WTC11 (cell line): ENCODE results near the gene SPRR5. TPM values are rescaled to one million over a fixed set of nuclear protein-coding genes. Genes with fewer than 3 reads are reported as not detected.

Source experiments
- ATAC-seq: fragments of 200-7000 bp; cut with Tn5 transposase; 2 replicates; pipeline ENCODE4 v1.10.0; 2021; ENCODE audit warnings: mild to moderate bottlenecking, moderate library complexity
- CTCF ChIA-PET: fragments of 300-600 bp; sonication (Branson Sonifier 250); formaldehyde crosslinking; loops from one replicate; lab custom pipeline; 2021; ENCODE audit warnings: antibody characterized with exemption; lab: Charles Lee
- POLR2A ChIA-PET: fragments of 350-600 bp; sonication (Branson Sonifier 250); formaldehyde crosslinking; loops from one replicate; lab custom pipeline; 2021; ENCODE audit warnings: antibody characterized with exemption; lab: Charles Lee
- DNase-seq: peaks from one replicate; pipeline ENCODE4 v3.0.0; 2021; ENCODE audit warnings: low spot score
- H3K27ac Mint-ChIP-seq: 2 replicates; pipeline ENCODE4 v1.8.0; 2021; ENCODE audit warnings: mixed read lengths
- H3K27me3 Mint-ChIP-seq: 2 replicates; pipeline ENCODE4 v1.8.0; 2021; ENCODE audit warnings: low read depth, mild to moderate bottlenecking, moderate library complexity, mixed read lengths
- H3K36me3 Mint-ChIP-seq: 2 replicates; pipeline ENCODE4 v1.8.0; 2021; ENCODE audit warnings: mixed read lengths
- H3K4me1 Mint-ChIP-seq: 2 replicates; pipeline ENCODE4 v1.8.0; 2022; ENCODE audit warnings: mixed read lengths
- H3K4me3 Mint-ChIP-seq: 2 replicates; pipeline ENCODE4 v1.8.0; 2021; ENCODE audit warnings: mild to moderate bottlenecking, moderate library complexity, mixed read lengths
- H3K9me3 Mint-ChIP-seq: 2 replicates; pipeline ENCODE4 v1.8.0; 2021; ENCODE audit warnings: mixed read lengths
- ATF2 ChIP-seq: sonication (generic); formaldehyde crosslinking; IDR thresholded peaks from 2 replicates; pipeline ENCODE4 v1.8.1; 2022; ENCODE audit warnings: low read depth, missing genetic modification reagents, borderline replicate concordance
- E2F4 ChIP-seq: sonication (generic); formaldehyde crosslinking; IDR thresholded peaks from 2 replicates; pipeline ENCODE4 v1.8.1; 2022; ENCODE audit warnings: low read depth, mild to moderate bottlenecking, moderate library complexity, missing genetic modification reagents, borderline replicate concordance
- ERG ChIP-seq: fragments of 250-450 bp; sonication (Bioruptor Pico); IDR thresholded peaks from 2 replicates; pipeline ENCODE4 v1.8.0; 2021; ENCODE audit warnings: mild to moderate bottlenecking
- GTF2I ChIP-seq: fragments of 250-450 bp; sonication (Bioruptor Pico); conservative IDR thresholded peaks from 2 replicates; pipeline ENCODE4 v1.4.0; 2021; ENCODE audit warnings: mild to moderate bottlenecking
- KAT7 ChIP-seq: sonication (generic); formaldehyde crosslinking; IDR thresholded peaks from 2 replicates; pipeline ENCODE4 v1.8.1; 2023; ENCODE audit warnings: missing genetic modification reagents, mild to moderate bottlenecking, borderline replicate concordance
- MAX ChIP-seq: sonication (generic); formaldehyde crosslinking; IDR thresholded peaks from 2 replicates; pipeline ENCODE4 v1.8.0; 2022; ENCODE audit warnings: mild to moderate bottlenecking, missing genetic modification reagents
- MLX ChIP-seq: sonication (generic); formaldehyde crosslinking; IDR thresholded peaks from 2 replicates; pipeline ENCODE4 v1.8.1; 2023; ENCODE audit warnings: mild to moderate bottlenecking, missing genetic modification reagents, moderate library complexity
- NFATC4 ChIP-seq: fragments of 250-450 bp; sonication (Bioruptor Pico); IDR thresholded peaks from 2 replicates; pipeline ENCODE4 v1.9.0; 2021; ENCODE audit warnings: mild to moderate bottlenecking
- NR1H2 ChIP-seq: sonication (generic); formaldehyde crosslinking; IDR thresholded peaks from 2 replicates; pipeline ENCODE4 v1.9.0; 2021; ENCODE audit warnings: mild to moderate bottlenecking, moderate library complexity, missing genetic modification reagents
- SMAD4 ChIP-seq: sonication (generic); formaldehyde crosslinking; IDR thresholded peaks from 2 replicates; pipeline ENCODE4 v1.8.0; 2022; ENCODE audit warnings: mild to moderate bottlenecking, missing genetic modification reagents
- SOX15 ChIP-seq: fragments of 250-450 bp; sonication (Bioruptor Pico); IDR thresholded peaks from 2 replicates; pipeline ENCODE4 v1.9.0; 2021; ENCODE audit warnings: mild to moderate bottlenecking
- TP53 ChIP-seq: sonication (generic); formaldehyde crosslinking; IDR thresholded peaks from 2 replicates; pipeline ENCODE4 v1.8.1; 2023; ENCODE audit warnings: mild to moderate bottlenecking, missing genetic modification reagents
- USF1 ChIP-seq: sonication (generic); formaldehyde crosslinking; IDR thresholded peaks from 2 replicates; pipeline ENCODE4 v1.8.0; 2022; ENCODE audit warnings: mild to moderate bottlenecking, missing genetic modification reagents
- ZNF425 ChIP-seq: fragments of 250-450 bp; sonication (Bioruptor Pico); conservative IDR thresholded peaks from 2 replicates; pipeline ENCODE4 v1.9.0; 2021; ENCODE audit warnings: mild to moderate bottlenecking
- ZNF671 ChIP-seq: fragments of 250-450 bp; sonication (Bioruptor Pico); IDR thresholded peaks from 2 replicates; pipeline ENCODE4 v1.8.0; 2021; ENCODE audit warnings: mild to moderate bottlenecking
- ZSCAN18 ChIP-seq: fragments of 250-450 bp; sonication (Bioruptor Pico); IDR thresholded peaks from 2 replicates; pipeline ENCODE4 v2.1.2; 2022; ENCODE audit warnings: mild to moderate bottlenecking, moderate library complexity
- total RNA-seq: library from RNA; stranded (reverse); gene quantifications from 3 replicates; pipeline ENCODE4 v1.2.3, GENCODE V29; 2021

SPRR5 gene
- total RNA-seq, 1 experiment from 2014 or later: not detected

GRCh38 chr1:152917794-152918193 lies 29.2 kb upstream of the SPRR5 start:
- DNase-seq (no peak), ATAC-seq (peak; percentile 43)
- TF ChIP-seq MLX: no peak
- TF ChIP-seq ERG (CRISPR knock-in tag): no peak
- TF ChIP-seq KAT7 (CRISPR knock-in tag): no peak
- TF ChIP-seq ZNF671 (CRISPR knock-in tag): no peak
- TF ChIP-seq TP53: no peak
- no peak for TF ChIP-seq ZSCAN18
- TF ChIP-seq GTF2I (CRISPR knock-in tag): no peak
- no peak for TF ChIP-seq MAX (CRISPR knock-in tag)
- TF ChIP-seq NR1H2: no peak
- no peak for TF ChIP-seq SOX15 (CRISPR knock-in tag)
- no peak for TF ChIP-seq E2F4 (CRISPR knock-in tag)
- TF ChIP-seq ATF2 (CRISPR knock-in tag): no peak
- no peak for TF ChIP-seq NFATC4 (CRISPR knock-in tag)
- Mint-ChIP-seq H3K27me3 (peaks cover 6% of the 10 kb centered on the region), H3K36me3 (no peaks in the 10 kb centered on the region), H3K9me3 (peaks cover 24% of the 10 kb centered on the region), H3K4me3 (no peak overlapping the region), H3K27ac (no peak overlapping the region), H3K4me1 (peaks cover 5% of the 10 kb centered on the region)
- CTCF ChIA-PET: interaction anchor here (0.6 to 3.1 kb wide), 9 partner anchors 9 to 303 kb away, joined by 3 to 43 read pairs (median 4); partner anchors contain the start of genes SMCP and SPRR5
- POLR2A ChIA-PET: no interaction called here

GRCh38 chr1:152919071-152919470 lies 27.9 kb upstream of the SPRR5 start:
- Mint-ChIP-seq H3K9me3 (peaks cover 21% of the 10 kb centered on the region), H3K27me3 (peaks cover 3% of the 10 kb centered on the region; the same call in 1 of the 2 replicates), H3K4me3 (no peak overlapping the region), H3K36me3 (no peaks in the 10 kb centered on the region), H3K4me1 (peaks cover 5% of the 10 kb centered on the region), H3K27ac (no peak overlapping the region)
- DNase-seq (no peak), ATAC-seq (no peak)
- ChIA-PET CTCF (interaction anchor here (1.4 to 3.1 kb wide), 5 partner anchors 41 to 273 kb away, joined by 4 to 43 read pairs (median 4); partner anchors contain the start of gene SMCP), POLR2A (no interaction called here)
- TF ChIP-seq MLX (no peak), ZNF425 (no peak), USF1 (no peak), SMAD4 (no peak)
